Measurements from ENCODE around the gene EPHA4.

Gene EPHA4

GRCh38 chr2:221532641-221533040 lies 39.5 kb downstream of the EPHA4 start:
- Histone ChIP-seq H4K20me1 (ENCODE audit: insufficient read depth, low read length) (no peaks in the 10 kb centered on the region), H3K36me3 (replicated peaks; ENCODE audit: low read depth, low read length) (no peaks in the 10 kb centered on the region), H3K4me2 (ENCODE audit: low read length) (no peak overlapping the region), H3K9me3 (ENCODE audit: insufficient read depth, low read length) (no peaks in the 10 kb centered on the region), H2AFZ (ENCODE audit: low read depth, low read length) (no peak overlapping the region), H3K4me3 (ENCODE audit: low read length) (no peak overlapping the region), H3K27ac (ENCODE audit: low read length) (no peak overlapping the region), H3K79me2 (ENCODE audit: low read length) (no peaks in the 10 kb centered on the region), H3K27me3 (ENCODE audit: low read depth, low read length) (no peaks in the 10 kb centered on the region), H3K4me1 (ENCODE audit: low read length) (0 out of 2 replicates have a peak, but pooled peaks cover 3% of the 10 kb centered on the region), H3K9ac (ENCODE audit: low read length) (no peak overlapping the region)
- no peak for TF ChIP-seq EZH2phosphoT487 (IDR thresholded peaks at IDR 0.05; ENCODE audit: low read depth)
- no peak for TF ChIP-seq CTCF (IDR thresholded peaks at IDR 0.05; ENCODE audit: low read depth, low read length)

- Histone ChIP-seq H4K20me1 (ENCODE audit: insufficient read depth, low read length) (no peaks in the 10 kb centered on the region), H3K36me3 (replicated peaks; ENCODE audit: low read depth, low read length) (no peaks in the 10 kb centered on the region), H2AFZ (ENCODE audit: low read depth, low read length) (no peak overlapping the region), H3K4me3 (ENCODE audit: low read length) (no peak overlapping the region), H3K27ac (ENCODE audit: low read length) (no peak overlapping the region), H3K9ac (ENCODE audit: low read length) (no peak overlapping the region), H3K9me3 (ENCODE audit: insufficient read depth, low read length) (no peaks in the 10 kb centered on the region), H3K4me1 (ENCODE audit: low read length) (0 out of 2 replicates have a peak, but pooled peaks cover 3% of the 10 kb centered on the region), H3K79me2 (ENCODE audit: low read length) (no peaks in the 10 kb centered on the region), H3K4me2 (ENCODE audit: low read length) (no peak overlapping the region), H3K27me3 (ENCODE audit: low read depth, low read length) (no peaks in the 10 kb centered on the region)
- TF ChIP-seq EZH2phosphoT487 (IDR thresholded peaks at IDR 0.05; ENCODE audit: low read depth) (no peak), CTCF (IDR thresholded peaks at IDR 0.05; ENCODE audit: low read depth, low read length) (no peak)
These were observed 41.5 kb downstream of the EPHA4 start for GRCh38 chr2:221530653-221531037.

GRCh38 chr2:221529943-221530652 lies 42.0 kb downstream of the EPHA4 start:
- no peak overlapping the region for H3K4me2 ChIP-seq (ENCODE audit: low read length)
- no peaks in the 10 kb centered on the region for H3K36me3 ChIP-seq (replicated peaks; ENCODE audit: low read depth, low read length)
- no peak overlapping the region for H2AFZ ChIP-seq (ENCODE audit: low read depth, low read length)
- H3K9me3 ChIP-seq (ENCODE audit: insufficient read depth, low read length) = no peaks in the 10 kb centered on the region
- H3K4me3 ChIP-seq (ENCODE audit: low read length) = no peak overlapping the region
- no peaks in the 10 kb centered on the region for H3K27me3 ChIP-seq (ENCODE audit: low read depth, low read length)
- TF ChIP-seq EZH2phosphoT487 (IDR thresholded peaks at IDR 0.05; ENCODE audit: low read depth) = no peak
- no peak for TF ChIP-seq CTCF (IDR thresholded peaks at IDR 0.05; ENCODE audit: low read depth, low read length)
- no peak overlapping the region for H3K27ac ChIP-seq (ENCODE audit: low read length)
- H3K9ac ChIP-seq (ENCODE audit: low read length) = no peak overlapping the region
- H3K79me2 ChIP-seq (ENCODE audit: low read length) = no peaks in the 10 kb centered on the region
- H3K4me1 ChIP-seq (ENCODE audit: low read length) = 0 out of 2 replicates have a peak, but pooled peaks cover 3% of the 10 kb centered on the region
- no peaks in the 10 kb centered on the region for H4K20me1 ChIP-seq (ENCODE audit: insufficient read depth, low read length)

- no peaks in the 10 kb centered on the region for H3K36me3 ChIP-seq (replicated peaks; ENCODE audit: low read depth, low read length)
- TF ChIP-seq CTCF (IDR thresholded peaks at IDR 0.05; ENCODE audit: low read depth, low read length) = no peak
- no peak for TF ChIP-seq EZH2phosphoT487 (IDR thresholded peaks at IDR 0.05; ENCODE audit: low read depth)
- peaks cover 7% of the 10 kb centered on the region for H3K4me1 ChIP-seq (ENCODE audit: low read length)
- H3K27ac ChIP-seq (ENCODE audit: low read length) = no peak overlapping the region
- H3K4me3 ChIP-seq (ENCODE audit: low read length) = no peak overlapping the region
- H4K20me1 ChIP-seq (ENCODE audit: insufficient read depth, low read length) = no peaks in the 10 kb centered on the region
- H3K27me3 ChIP-seq (ENCODE audit: low read depth, low read length) = no peaks in the 10 kb centered on the region
- no peak overlapping the region for H2AFZ ChIP-seq (ENCODE audit: low read depth, low read length)
- no peak overlapping the region for H3K9ac ChIP-seq (ENCODE audit: low read length)
- H3K79me2 ChIP-seq (ENCODE audit: low read length) = no peaks in the 10 kb centered on the region
- H3K9me3 ChIP-seq (ENCODE audit: insufficient read depth, low read length) = no peaks in the 10 kb centered on the region
- no peak overlapping the region for H3K4me2 ChIP-seq (ENCODE audit: low read length)
These were observed 42.7 kb downstream of the EPHA4 start for GRCh38 chr2:221529177-221529942.
